NCI-H526 (cell line): Measurements from ENCODE around the gene KCNQ5.

Experiments used
- DNase-seq, 2 experiments: peaks; one replicate each; lab custom pipeline; 2025; lab: John Stamatoyannopoulos, UW

The KCNQ5 gene

GRCh38 chr6:73123632-73124329 is 501.9 kb downstream of the KCNQ5 start:
- DNase-seq = no peak

- peak; percentile 95 to 96 for DNase-seq
Observed at GRCh38 chr6:73129653-73130443, 508.0 kb downstream of the KCNQ5 start.

GRCh38 chr6:73131706-73132105 is 509.8 kb downstream of the KCNQ5 start:
- no peak for DNase-seq

GRCh38 chr6:73134588-73134987 is 512.7 kb downstream of the KCNQ5 start:
- DNase-seq = no peak

GRCh38 chr6:73139681-73140383 is 518.0 kb downstream of the KCNQ5 start:
- DNase-seq = no peak

- DNase-seq = no peak
Observed at GRCh38 chr6:73143551-73143950, 521.7 kb downstream of the KCNQ5 start.

- no peak for DNase-seq
Observed at GRCh38 chr6:73144516-73144915, 522.7 kb downstream of the KCNQ5 start.

GRCh38 chr6:73145690-73146089 is 523.8 kb downstream of the KCNQ5 start:
- no peak for DNase-seq

- no peak for DNase-seq
Observed at GRCh38 chr6:73151732-73152131, 529.9 kb downstream of the KCNQ5 start.

- DNase-seq = no peak
Observed at GRCh38 chr6:73152556-73152955, 530.7 kb downstream of the KCNQ5 start.

- DNase-seq = no peak
Observed at GRCh38 chr6:73152966-73153757, 531.3 kb downstream of the KCNQ5 start.

GRCh38 chr6:73156793-73157767 is 535.2 kb downstream of the KCNQ5 start:
- no peak for DNase-seq

GRCh38 chr6:73157870-73158269 is 536.0 kb downstream of the KCNQ5 start:
- no peak for DNase-seq

- no peak for DNase-seq
Observed at GRCh38 chr6:73169111-73169510, 547.2 kb downstream of the KCNQ5 start.

GRCh38 chr6:73169633-73170032 is 547.8 kb downstream of the KCNQ5 start:
- DNase-seq = no peak

GRCh38 chr6:73174646-73175045 is 552.8 kb downstream of the KCNQ5 start:
- DNase-seq = no peak

GRCh38 chr6:73176057-73176456 is 554.2 kb downstream of the KCNQ5 start:
- no peak for DNase-seq

GRCh38 chr6:73177221-73177944 is 555.5 kb downstream of the KCNQ5 start:
- DNase-seq = peak in 1 of 2 experiments; percentile 25

- no peak for DNase-seq
Observed at GRCh38 chr6:73180076-73180738, 558.3 kb downstream of the KCNQ5 start.
